ENCODE data around the gene DMD.
"Not testable (repeated sequence)": the region's sequence is repeated elsewhere in the genome, so short reads cannot be mapped to it uniquely, and the experiment has no call there.

Gene DMD

DNA sequence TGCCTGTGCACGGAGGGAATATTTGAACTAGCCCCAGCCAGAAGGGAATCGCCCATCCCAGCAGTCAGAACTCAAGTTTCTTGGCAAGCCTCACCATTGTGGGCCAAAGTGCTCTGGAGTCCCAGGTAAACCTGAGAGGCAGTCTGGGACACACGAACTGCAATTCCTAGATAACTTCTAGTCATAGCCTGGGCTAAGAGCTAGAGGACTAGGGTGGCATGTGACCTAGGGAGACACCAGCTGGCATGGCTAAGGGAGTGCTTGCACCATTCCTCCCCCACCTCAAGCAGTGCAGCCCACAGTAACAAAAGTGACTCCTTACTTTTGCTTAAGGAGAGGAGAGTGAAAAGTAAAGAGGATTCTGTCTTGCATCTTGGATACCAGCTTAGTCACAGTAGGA lies 935.2 kb downstream of the DMD start:
- H3K36me3 ChIP-seq (ENCODE audit: insufficient read depth, low read length) = no peaks in the 10 kb centered on the region
- DNase-seq (ENCODE audit: low read depth, low spot score) = no peak
- no peak overlapping the region for H3K27ac ChIP-seq
- no peaks in the 10 kb centered on the region for H3K9me3 ChIP-seq (ENCODE audit: low read depth, low read length)
- H3K9ac ChIP-seq (ENCODE audit: insufficient read length) = no peak overlapping the region
- TF ChIP-seq FOXP2 (optimal IDR thresholded peaks at IDR 0.05; ENCODE audit: control extremely low read depth, extremely low read length, insufficient read depth) (no peak), POLR2AphosphoS5 (IDR thresholded peaks at IDR 0.05; ENCODE audit: borderline replicate concordance, low read depth, low read length) (no peak), EZH2 (IDR thresholded peaks at IDR 0.05) (no peak)
- no peak overlapping the region for H3K4me3 ChIP-seq

DNA sequence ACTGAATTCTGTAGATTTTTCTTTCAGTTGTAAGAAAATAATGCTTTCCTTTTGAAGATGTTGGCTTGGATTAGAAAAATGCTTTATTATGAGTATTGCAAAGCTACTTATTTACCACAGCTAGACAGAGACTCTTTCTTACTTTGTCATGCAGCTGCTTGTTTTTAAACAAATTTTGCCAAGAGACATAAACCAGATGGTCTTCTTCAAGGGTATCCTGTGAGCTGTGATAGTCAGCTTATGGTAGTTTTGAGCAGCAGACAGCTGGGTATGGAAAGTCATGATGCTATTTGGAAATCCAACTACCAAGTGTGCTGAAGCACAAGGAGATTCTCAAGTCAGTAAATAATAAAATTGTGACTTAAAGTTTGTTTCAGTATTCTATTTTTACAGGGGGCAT lies 941.5 kb downstream of the DMD start:
- no peak for DNase-seq (ENCODE audit: low read depth, low spot score)
- H3K9ac ChIP-seq (ENCODE audit: insufficient read length) = no peak overlapping the region
- H3K4me3 ChIP-seq = no peak overlapping the region
- H3K27ac ChIP-seq = no peak overlapping the region
- no peak for TF ChIP-seq FOXP2 (optimal IDR thresholded peaks at IDR 0.05; ENCODE audit: control extremely low read depth, extremely low read length, insufficient read depth)
- TF ChIP-seq POLR2AphosphoS5 (IDR thresholded peaks at IDR 0.05; ENCODE audit: borderline replicate concordance, low read depth, low read length) = no peak
- TF ChIP-seq EZH2 (IDR thresholded peaks at IDR 0.05) = no peak
- H3K9me3 ChIP-seq (ENCODE audit: low read depth, low read length) = no peaks in the 10 kb centered on the region
- H3K36me3 ChIP-seq (ENCODE audit: insufficient read depth, low read length) = no peaks in the 10 kb centered on the region

DNA sequence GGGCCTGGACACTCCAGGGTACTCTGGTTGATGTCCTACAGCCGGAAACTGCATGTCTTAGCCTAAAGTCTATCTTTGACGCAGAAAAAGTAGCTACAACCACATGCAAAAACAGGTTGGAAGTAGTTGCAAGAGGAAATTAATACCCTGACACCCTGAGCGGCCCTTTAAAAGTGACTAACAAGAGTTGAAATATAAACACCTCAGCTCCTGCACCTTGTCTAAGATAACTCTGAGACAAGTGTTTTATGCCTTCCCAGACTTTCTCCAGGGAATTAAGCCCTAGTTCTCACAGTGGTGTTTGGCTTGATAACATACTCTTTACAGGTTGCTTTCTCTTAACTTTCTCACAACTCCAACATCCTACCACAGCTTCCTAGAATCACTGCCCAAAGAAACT lies 943.1 kb downstream of the DMD start:
- Histone ChIP-seq H3K36me3 (ENCODE audit: insufficient read depth, low read length) (no peaks in the 10 kb centered on the region), H3K9ac (ENCODE audit: insufficient read length) (no peak overlapping the region), H3K9me3 (ENCODE audit: low read depth, low read length) (no peaks in the 10 kb centered on the region), H3K4me3 (no peak overlapping the region), H3K27ac (no peak overlapping the region)
- no peak for DNase-seq (ENCODE audit: low read depth, low spot score)
- no peak for TF ChIP-seq EZH2 (IDR thresholded peaks at IDR 0.05)
- no peak for TF ChIP-seq POLR2AphosphoS5 (IDR thresholded peaks at IDR 0.05; ENCODE audit: borderline replicate concordance, low read depth, low read length)
- TF ChIP-seq FOXP2 (optimal IDR thresholded peaks at IDR 0.05; ENCODE audit: control extremely low read depth, extremely low read length, insufficient read depth) = no peak

DNA sequence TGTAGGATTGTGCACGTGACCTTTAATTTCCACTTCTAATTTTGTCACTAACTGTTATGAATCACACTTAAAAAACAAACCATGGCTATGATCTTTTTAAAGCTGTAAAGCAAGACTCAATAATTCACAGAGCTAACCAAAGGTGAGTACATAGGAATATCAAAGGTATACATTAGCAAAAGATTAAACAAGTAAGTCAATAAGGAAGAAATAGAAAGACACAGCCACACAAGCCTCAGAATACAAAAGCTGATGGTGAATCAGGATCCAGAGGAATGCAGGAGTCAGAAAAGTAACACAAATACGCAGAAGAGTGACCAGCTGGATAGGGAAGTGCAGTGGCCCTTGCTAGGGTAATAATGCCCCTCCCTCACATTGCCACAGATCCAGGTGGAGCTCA lies 943.6 kb downstream of the DMD start:
- Histone ChIP-seq H3K27ac (no peak overlapping the region), H3K4me3 (no peak overlapping the region), H3K36me3 (ENCODE audit: insufficient read depth, low read length) (no peaks in the 10 kb centered on the region), H3K9ac (ENCODE audit: insufficient read length) (no peak overlapping the region), H3K9me3 (ENCODE audit: low read depth, low read length) (no peaks in the 10 kb centered on the region)
- no peak for DNase-seq (ENCODE audit: low read depth, low spot score)
- no peak for TF ChIP-seq POLR2AphosphoS5 (IDR thresholded peaks at IDR 0.05; ENCODE audit: borderline replicate concordance, low read depth, low read length)
- no peak for TF ChIP-seq FOXP2 (optimal IDR thresholded peaks at IDR 0.05; ENCODE audit: control extremely low read depth, extremely low read length, insufficient read depth)
- no peak for TF ChIP-seq EZH2 (IDR thresholded peaks at IDR 0.05)

DNA sequence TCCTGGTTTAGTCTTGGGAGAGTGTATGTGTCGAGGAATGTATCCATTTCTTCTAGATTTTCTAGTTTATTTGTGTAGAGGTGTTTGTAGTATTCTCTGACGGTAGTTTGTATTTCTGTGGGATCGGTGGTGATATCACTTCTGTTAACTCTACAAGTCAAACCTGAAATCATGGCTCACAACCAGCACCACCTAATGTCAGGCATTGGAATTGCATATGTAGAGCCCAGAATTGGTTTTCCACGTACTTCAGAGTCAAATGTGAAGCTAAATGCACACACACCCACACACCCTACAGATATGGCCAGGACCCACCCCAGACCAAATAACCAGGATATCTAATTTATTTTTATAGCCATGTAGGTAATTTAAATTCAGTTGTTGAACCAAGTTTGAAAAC lies 964.7 kb downstream of the DMD start:
- not testable (repeated sequence) for H3K27ac ChIP-seq, H3K4me3 ChIP-seq
- peak; percentile 2 for DNase-seq (ENCODE audit: low read depth, low spot score)

DNA sequence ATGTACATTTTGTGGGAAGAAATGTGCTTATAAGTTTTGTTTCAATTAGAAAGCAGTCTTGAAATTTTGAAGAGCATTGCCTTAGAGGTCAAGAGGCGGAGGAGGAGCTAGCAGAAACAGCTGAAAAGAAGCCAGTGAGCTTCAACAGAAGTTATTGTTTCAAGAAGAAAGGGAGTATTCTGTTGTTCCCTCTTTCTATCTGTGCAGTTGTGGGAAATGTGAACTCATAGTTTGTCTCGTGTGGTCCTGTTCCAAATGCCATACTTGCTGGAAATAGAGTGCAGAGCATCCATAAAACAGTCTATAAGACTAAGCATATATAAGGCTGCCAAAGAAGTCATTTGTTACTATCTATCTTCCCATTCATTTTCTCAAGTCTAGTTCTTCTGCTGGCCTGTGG lies 1015.7 kb downstream of the DMD start:
- no peak for DNase-seq (ENCODE audit: low read depth, low spot score)
- H3K36me3 ChIP-seq (ENCODE audit: insufficient read depth, low read length) = no peaks in the 10 kb centered on the region
- no peak overlapping the region for H3K27ac ChIP-seq
- H3K9ac ChIP-seq (ENCODE audit: insufficient read length) = no peak overlapping the region
- no peak overlapping the region for H3K4me3 ChIP-seq
- TF ChIP-seq EZH2 (IDR thresholded peaks at IDR 0.05) (no peak), FOXP2 (optimal IDR thresholded peaks at IDR 0.05; ENCODE audit: control extremely low read depth, extremely low read length, insufficient read depth) (no peak), POLR2AphosphoS5 (IDR thresholded peaks at IDR 0.05; ENCODE audit: borderline replicate concordance, low read depth, low read length) (no peak)
- no peaks in the 10 kb centered on the region for H3K9me3 ChIP-seq (ENCODE audit: low read depth, low read length)

More for the DNA sequence above, 964.7 kb downstream of the DMD start:
- not testable (repeated sequence) for H3K36me3 ChIP-seq (ENCODE audit: insufficient read depth, low read length); H3K9ac ChIP-seq (ENCODE audit: insufficient read length); H3K9me3 ChIP-seq (ENCODE audit: low read depth, low read length)

DNA sequence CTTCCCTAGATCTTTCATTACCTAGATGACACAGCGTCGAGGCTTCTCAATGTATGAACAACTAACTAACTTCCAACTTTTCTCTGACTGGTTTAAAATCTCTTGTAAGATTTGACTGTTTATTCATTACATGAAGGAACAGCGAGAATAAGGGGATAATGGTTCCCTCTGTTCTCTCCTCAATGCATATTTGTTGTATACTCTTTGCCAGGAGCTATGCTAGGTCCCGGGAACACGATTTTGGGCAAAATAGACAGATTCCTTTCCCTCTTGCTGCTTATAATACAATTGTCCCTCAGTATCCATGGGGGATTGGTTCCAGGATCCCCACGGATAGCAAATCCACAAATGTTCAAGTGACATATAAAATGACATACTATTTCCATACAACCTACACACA lies 1020.0 kb downstream of the DMD start:
- Histone ChIP-seq H3K4me3 (no peak overlapping the region), H3K9me3 (ENCODE audit: low read depth, low read length) (no peaks in the 10 kb centered on the region), H3K9ac (ENCODE audit: insufficient read length) (no peak overlapping the region), H3K27ac (no peak overlapping the region), H3K36me3 (ENCODE audit: insufficient read depth, low read length) (no peaks in the 10 kb centered on the region)
- DNase-seq (ENCODE audit: low read depth, low spot score) = no peak
- TF ChIP-seq FOXP2 (optimal IDR thresholded peaks at IDR 0.05; ENCODE audit: control extremely low read depth, extremely low read length, insufficient read depth) (no peak), POLR2AphosphoS5 (IDR thresholded peaks at IDR 0.05; ENCODE audit: borderline replicate concordance, low read depth, low read length) (no peak), EZH2 (IDR thresholded peaks at IDR 0.05) (no peak)

DNA sequence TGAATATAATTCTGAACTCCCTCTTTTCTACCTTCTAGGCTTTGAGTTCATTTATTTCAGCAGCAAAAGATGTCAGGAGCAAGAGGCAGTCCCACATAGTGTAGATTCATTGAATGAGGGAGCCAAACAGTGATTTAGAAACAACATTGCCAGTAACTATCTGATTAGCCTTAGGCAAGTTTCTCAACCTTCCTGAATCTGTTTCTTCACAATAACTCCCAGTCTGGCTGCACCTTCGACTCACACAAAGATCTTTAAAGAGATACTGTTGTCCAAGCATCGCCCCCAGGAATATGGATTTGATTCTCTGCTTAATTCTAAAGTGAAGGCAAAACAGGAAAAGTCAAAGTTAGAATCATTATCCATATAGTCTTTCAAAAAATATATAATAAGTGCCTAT lies 1026.2 kb downstream of the DMD start:
- no peak for DNase-seq (ENCODE audit: low read depth, low spot score)

DNA sequence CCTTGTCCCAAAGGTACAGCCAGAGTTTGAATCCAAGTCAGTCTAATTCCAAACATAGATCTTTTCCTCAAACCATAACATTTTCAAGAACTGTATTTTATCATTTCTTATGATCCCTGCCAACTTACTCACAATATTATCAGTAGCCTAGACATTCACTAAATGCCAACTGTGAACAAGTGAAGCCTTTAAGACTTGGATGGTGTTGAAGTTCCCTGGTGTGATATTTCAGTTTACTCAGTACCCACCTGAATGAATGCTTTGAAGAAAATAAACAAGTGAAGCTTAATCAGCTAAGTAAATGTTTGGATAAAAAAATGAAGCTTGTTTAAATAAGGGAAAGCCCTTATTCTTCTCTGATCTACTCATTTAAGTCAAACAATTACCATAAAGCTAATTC lies 1028.3 kb downstream of the DMD start:
- no peak for DNase-seq (ENCODE audit: low read depth, low spot score)
- Histone ChIP-seq H3K9me3 (ENCODE audit: low read depth, low read length) (no peaks in the 10 kb centered on the region), H3K4me3 (no peak overlapping the region), H3K36me3 (ENCODE audit: insufficient read depth, low read length) (no peaks in the 10 kb centered on the region), H3K27ac (no peak overlapping the region), H3K9ac (ENCODE audit: insufficient read length) (no peak overlapping the region)
- no peak for TF ChIP-seq POLR2AphosphoS5 (IDR thresholded peaks at IDR 0.05; ENCODE audit: borderline replicate concordance, low read depth, low read length)
- no peak for TF ChIP-seq FOXP2 (optimal IDR thresholded peaks at IDR 0.05; ENCODE audit: control extremely low read depth, extremely low read length, insufficient read depth)
- TF ChIP-seq EZH2 (IDR thresholded peaks at IDR 0.05) = no peak

More for the DNA sequence above, 1026.2 kb downstream of the DMD start:
- H3K36me3 ChIP-seq (ENCODE audit: insufficient read depth, low read length) = no peaks in the 10 kb centered on the region
- TF ChIP-seq FOXP2 (optimal IDR thresholded peaks at IDR 0.05; ENCODE audit: control extremely low read depth, extremely low read length, insufficient read depth) (no peak), POLR2AphosphoS5 (IDR thresholded peaks at IDR 0.05; ENCODE audit: borderline replicate concordance, low read depth, low read length) (no peak), EZH2 (IDR thresholded peaks at IDR 0.05) (no peak)
- no peak overlapping the region for H3K27ac ChIP-seq
- no peak overlapping the region for H3K9ac ChIP-seq (ENCODE audit: insufficient read length)
- H3K4me3 ChIP-seq = no peak overlapping the region
- H3K9me3 ChIP-seq (ENCODE audit: low read depth, low read length) = no peaks in the 10 kb centered on the region
